Measurements from ENCODE around the gene MCAT.

- no peak for TF ChIP-seq CTCF (IDR thresholded peaks at IDR 0.05)
- no peak for TF ChIP-seq POLR2A (IDR thresholded peaks at IDR 0.05)
- no peak for TF ChIP-seq POLR2AphosphoS5 (IDR thresholded peaks at IDR 0.05)
Observed at GRCh38 chr22:43134553-43134952, 8.6 kb downstream of the MCAT start.

Measured in gastroesophageal sphincter (tissue), 3 donors.